IPS DF 4.7 (cell line): ENCODE data around the gene KLHL7.
A peak's percentile ranks its signal among the peaks of the same experiment; 100 is the strongest.
"Not testable (repeated sequence)": the region's sequence is repeated elsewhere in the genome, so short reads cannot be mapped to it uniquely, and the experiment has no call there.

ENCODE experiments used
- DNase-seq: peaks from one replicate; pipeline ENCODE4 v3.0.0-alpha.2; 2013; ENCODE audit warnings: low spot score; ENCODE audit errors: extremely low read depth

The KLHL7 gene

GRCh38 chr7:23175938-23176337 lies 70.4 kb downstream of the KLHL7 start:
- no peak for DNase-seq

DNA sequence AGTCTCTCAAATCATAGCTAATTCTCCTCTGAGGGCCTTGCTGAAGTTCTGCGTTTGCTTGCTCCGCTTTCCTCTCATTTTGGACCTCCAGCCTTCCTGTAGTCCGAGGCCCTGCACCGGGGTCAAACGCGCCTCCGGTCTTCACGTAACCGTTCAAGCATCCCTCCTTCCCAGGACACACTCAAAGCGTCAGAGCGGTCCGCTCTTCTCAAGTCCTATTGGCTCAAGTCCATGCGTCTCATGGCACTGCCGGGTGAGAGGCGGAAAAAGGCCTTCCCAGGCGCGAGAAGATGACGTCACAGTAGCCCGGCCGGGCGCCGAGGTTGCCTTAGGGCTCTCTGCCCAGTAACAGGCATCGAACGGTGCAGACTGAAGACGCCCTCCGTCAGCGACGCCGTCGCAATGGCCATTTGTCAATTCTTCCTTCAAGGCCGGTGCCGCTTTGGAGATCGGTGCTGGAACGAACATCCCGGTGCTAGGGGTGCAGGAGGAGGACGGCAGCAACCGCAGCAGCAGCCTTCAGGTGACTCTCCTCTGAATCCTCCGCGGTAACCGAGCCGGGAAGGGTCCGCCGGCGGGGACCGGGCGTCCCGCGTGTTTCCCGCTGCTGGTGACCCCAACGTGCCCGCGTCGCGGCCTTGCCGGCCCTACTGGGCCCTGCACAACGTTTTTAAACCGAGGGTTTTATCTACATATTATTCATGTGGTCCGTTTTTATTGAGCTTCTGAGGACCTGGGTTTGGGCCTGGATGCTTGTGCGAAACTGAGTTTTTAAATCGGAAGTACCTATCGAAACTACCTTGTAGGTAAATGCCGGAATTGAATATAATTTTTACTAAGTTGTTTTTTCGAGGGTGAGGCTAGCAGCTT lies 76.3 kb downstream of the KLHL7 start, which contains the start of gene NUP42:
Gene NUP42, plus strand, starts transcription at position 365 of the 870 bp plus-strand sequence. Its CDS starts 38 bp downstream, at position 403.
- DNase-seq, result peak; percentile 98

DNA sequence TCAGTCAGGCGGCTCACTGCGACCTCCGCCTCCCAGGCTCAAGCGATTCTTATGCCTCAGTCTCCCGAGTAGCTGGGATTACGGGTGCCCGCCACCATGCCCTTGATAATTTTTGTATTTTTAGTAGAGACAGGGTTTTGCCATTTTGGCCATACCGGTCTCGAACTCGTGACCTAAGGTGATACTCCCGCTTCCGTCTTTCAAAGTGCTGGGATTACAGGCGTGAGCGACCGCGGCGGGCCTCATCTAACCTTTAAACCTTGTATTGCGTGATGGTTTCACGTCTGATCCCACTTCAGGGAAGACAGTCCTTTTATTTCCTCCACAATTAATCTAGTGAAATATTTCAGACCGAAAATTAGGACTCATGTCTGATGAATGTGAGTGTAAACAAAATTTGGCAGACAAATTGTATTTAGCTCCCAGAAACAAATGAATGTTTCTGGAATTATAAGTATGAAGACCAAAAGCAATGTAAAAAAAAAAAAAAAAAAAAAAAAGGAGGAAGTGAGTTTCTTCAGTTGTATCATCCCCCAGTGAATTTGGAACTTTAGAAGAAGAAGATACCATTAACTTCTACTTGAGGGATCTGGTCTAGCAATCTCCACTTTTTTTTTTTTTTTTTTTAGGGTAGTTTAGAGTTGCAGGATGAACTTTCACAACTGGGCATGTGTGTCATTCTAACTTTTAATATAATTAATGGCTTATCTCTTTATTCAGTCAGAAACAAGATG lies 77.9 kb downstream of the KLHL7 start:
- DNase-seq, result no peak

DNA sequence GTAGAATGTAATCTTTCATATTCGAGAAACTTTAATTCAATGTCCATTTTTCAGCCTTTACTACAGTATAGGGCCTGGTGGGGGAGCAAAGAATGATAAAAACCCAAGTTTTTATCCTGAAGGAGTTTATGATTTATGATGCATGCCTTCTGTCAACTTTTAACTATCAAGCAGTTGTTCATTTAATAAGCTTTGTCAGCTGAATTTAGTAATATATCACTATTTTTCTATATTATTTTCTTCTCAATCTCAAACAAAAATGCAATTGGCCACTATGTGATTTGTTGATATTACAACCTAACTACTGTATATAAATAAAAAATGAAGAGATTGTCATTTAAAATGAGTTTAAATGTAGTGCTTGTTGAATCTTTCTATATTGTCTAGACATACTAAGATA lies 78.7 kb downstream of the KLHL7 start:
- no peak for DNase-seq

DNA sequence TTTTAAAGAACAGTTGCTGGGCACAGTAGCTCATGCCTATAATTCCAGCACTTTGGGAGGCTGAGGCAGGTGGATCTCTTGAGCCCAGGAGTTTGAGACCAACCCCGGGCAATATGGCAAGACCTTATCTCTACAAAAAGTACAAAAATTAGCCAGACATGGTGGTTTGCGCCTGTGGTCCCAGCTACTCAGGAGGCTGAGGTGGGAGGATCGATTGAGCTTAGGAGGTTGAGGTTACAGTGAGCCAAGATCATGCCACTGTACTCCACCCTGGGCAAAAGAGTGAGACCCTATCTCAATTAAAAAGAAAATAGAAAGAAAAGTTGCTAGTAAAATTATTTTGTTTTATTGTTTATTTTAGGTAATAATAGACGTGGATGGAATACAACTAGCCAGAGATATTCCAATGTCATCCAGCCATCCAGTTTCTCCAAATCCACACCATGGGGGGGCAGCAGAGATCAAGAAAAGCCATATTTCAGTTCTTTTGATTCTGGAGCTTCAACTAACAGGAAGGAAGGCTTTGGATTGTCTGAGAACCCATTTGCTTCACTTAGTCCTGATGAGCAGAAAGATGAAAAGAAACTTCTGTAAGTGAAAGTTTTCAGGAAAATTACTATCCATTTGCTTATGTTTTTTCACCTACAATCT lies 79.2 kb downstream of the KLHL7 start:
- no peak for DNase-seq

- DNase-seq, result no peak
These were observed 80.4 kb downstream of the KLHL7 start for GRCh38 chr7:23185980-23186379.

DNA sequence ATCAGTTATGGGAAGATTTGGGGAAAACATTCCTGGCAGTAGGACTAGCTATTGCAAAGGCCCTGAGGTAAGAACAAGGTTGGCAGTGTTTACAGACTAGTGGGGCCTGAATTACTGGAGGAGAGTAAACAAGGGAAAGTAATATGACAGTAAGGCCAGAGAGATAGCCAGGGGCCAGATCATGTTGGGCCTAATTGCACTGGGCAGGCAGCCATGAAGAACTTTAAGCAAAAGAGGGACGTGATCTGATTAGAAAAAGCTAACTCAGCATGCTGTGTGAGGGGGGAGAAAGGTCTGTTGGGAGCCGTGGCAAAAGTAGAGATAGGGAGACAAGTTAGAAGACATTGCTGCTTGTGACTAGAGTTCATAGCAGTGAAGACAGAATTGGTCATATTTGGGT lies 85.4 kb downstream of the KLHL7 start:
- no peak for DNase-seq

DNA sequence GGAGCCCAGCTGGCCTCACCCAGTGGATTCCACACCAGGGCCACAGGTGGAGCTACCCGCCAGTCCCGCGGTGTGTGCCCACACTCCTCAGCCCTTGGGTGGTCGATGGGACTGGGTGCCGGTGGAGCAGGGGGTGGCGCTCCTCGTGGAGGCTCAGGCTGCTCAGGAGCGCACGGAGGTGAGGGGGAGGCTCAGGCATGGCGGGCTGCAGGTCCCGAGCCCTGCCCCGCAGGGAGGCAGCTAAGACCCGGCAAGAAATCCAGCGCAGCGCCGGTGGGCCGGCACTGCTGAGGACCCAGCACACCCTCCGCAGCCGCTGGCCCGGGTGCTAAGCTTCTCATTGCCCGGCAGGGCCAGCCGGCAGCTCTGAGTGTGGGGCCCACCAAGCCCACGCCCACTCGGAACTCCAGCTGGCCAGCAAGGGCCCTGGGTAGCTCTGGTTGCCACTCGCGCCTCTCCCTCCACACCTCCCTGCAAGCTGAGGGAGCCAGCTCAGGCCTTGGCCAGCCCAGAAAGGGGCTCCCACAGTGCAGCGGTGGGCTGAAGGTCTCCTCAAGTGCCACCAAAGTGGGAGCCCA lies 88.2 kb downstream of the KLHL7 start:
- DNase-seq, result not testable (repeated sequence)

- no peak for DNase-seq
These were observed 90.7 kb downstream of the KLHL7 start for GRCh38 chr7:23196306-23196705.

DNA sequence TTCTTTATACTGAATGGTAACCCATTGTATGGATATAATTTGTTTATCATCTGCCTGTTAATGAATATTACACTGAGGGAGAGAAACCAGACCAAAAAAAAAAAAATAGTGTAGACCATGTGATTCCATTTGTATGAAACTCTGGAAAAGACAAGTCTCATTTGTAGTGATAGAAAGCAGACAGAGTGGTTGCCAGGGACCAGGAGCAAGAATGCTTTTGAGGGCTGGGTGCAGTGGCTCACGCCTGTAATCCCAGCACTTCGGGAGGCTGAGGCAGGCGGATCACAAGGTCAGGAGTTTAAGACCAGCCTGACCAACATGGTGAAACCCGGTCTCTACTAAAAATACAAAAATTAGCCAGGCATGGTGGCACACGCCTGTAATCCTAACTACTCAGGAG lies 92.2 kb downstream of the KLHL7 start:
- not testable (repeated sequence) for DNase-seq

DNA sequence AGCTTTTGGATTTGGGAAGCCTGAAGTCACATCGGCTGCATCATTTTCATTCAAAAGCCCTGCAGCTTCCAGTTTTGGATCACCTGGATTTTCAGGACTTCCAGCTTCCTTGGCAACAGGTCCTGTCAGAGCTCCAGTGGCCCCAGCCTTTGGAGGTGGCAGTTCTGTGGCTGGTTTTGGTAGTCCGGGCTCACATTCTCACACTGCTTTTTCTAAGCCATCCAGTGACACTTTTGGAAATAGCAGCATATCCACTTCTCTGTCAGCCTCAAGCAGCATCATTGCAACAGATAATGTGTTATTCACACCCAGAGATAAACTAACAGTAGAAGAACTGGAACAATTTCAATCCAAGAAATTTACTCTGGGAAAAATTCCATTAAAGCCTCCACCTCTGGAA lies 94.7 kb downstream of the KLHL7 start:
- no peak for DNase-seq

- DNase-seq, result no peak
These were observed 98.7 kb downstream of the KLHL7 start for GRCh38 chr7:23204241-23204640.

- DNase-seq, result no peak
These were observed 100.0 kb downstream of the KLHL7 start for GRCh38 chr7:23205577-23205908.

GRCh38 chr7:23205909-23206767 lies 100.6 kb downstream of the KLHL7 start:
- no peak for DNase-seq

GRCh38 chr7:23207021-23207420 lies 101.4 kb downstream of the KLHL7 start:
- no peak for DNase-seq

DNA sequence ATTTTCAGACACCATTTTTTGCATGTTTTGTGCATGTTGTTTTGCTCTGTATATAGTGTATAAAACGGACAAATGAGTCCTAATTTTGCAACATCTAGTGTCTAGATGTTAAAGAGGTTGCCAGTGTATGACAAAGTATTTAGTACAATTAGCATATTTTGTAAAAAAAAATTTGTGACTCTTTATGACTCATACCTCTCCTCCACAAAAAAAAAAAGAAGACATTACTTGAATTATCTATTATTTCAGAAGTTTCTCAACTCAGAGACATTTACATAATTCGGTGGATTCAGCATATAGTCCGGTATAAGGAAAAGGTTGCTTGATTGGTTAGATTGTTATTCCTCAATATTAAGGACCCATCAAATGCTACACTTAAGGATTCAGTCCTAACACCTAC lies 102.3 kb downstream of the KLHL7 start:
- DNase-seq, result no peak

- DNase-seq, result no peak
These were observed 102.7 kb downstream of the KLHL7 start for GRCh38 chr7:23208316-23208715.

DNA sequence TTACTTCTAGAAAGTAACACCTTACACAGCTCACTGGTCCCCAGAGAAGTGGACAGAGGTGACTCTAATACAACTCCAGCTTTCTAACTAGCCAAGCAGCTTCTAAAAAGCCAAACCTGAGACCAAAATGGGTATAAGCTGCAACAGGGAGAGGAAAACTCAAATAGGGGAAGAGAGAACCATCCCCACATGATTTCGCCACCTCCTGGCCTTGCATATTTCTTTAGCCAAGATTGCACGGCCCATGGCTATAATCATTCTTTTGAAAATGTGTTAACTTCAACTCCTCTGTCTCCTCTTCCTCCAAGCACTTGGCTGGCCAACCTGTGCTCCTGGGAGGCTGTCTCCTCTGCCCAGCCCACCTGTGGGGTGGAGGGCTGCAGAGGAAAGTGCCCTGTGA lies 104.9 kb downstream of the KLHL7 start:
- DNase-seq, result no peak

DNA sequence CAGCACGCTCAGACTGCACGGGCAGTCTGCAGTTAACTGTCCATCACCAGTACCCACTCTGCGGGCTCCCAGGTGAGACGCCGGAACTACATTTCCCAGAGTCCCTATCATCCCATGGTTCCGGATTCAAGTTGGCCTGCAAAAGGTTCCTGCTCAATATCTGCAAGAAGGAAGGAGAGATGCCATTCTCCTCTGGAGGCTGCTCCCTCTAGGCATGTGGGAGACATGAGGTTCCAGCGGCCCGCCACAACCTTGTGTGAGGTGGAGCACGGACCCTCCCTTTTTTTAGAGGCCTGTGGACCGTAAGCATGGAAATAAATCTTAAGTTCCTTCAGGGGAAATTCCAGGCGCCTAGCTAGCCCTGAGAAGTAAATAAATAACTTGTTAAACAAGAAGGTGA lies 106.0 kb downstream of the KLHL7 start:
- DNase-seq, result no peak

GRCh38 chr7:23212395-23212794 lies 106.8 kb downstream of the KLHL7 start:
- DNase-seq, result no peak

GRCh38 chr7:23212841-23213240 lies 107.3 kb downstream of the KLHL7 start:
- DNase-seq, result no peak
